HG02973 (cell line): ENCODE measurements around the gene FOXO1.

Experiments used
- ATAC-seq: cut with Tn5 transposase; IDR thresholded peaks from one replicate; pipeline ENCODE4 v1.9.1; 2021; ENCODE audit warnings: moderate library complexity; ENCODE audit not compliant: unreplicated experiment

Gene FOXO1

GRCh38 chr13:40666933-40667621, 636 bp upstream of the FOXO1 start:
- ATAC-seq = no peak

GRCh38 chr13:40665126-40666044, 1.1 kb downstream of the FOXO1 start:
- ATAC-seq = no peak

DNA sequence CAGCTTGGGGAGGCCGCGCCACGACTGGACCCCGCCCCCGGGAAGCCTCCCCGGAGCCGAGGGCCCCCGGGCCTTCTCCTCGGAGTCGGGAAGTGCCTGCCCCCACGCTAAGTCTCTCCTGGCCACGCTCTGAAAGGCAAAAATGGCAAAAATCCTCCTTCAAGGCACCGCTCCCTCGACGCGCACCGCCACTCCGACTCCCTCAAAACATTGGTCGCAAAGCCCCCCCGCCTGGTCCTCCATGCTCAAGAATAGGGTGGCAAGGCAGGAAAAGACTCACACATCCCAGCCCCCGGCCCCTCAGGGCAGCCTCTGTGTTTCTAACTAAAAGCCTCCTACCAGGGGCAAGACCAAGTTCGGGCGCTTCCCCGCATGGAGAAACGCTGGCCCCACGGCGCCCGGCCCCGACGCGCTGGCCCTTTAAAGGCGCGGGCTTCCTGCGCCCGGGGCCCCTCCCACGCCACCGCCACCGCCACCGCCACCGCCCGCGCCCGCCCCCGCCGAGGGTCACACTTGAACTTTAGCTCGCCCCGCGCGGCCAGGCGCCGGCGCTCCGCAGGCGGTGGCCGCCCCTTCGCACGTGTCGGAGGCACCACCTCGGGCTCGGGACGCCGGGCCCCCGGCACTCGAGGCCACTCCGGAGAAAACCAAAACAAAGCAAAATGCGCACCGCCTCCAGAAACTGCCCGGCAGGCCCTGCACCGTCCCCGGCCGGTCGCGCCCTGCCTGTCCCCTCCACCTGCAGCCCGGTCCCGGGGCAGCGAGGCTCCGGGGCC, 1.9 kb downstream of the FOXO1 start:
- ATAC-seq = no peak

GRCh38 chr13:40664100-40664349, 2.4 kb downstream of the FOXO1 start:
- ATAC-seq = peak; percentile 20

GRCh38 chr13:40662866-40663265, 3.6 kb downstream of the FOXO1 start:
- peak; percentile 36 for ATAC-seq

DNA sequence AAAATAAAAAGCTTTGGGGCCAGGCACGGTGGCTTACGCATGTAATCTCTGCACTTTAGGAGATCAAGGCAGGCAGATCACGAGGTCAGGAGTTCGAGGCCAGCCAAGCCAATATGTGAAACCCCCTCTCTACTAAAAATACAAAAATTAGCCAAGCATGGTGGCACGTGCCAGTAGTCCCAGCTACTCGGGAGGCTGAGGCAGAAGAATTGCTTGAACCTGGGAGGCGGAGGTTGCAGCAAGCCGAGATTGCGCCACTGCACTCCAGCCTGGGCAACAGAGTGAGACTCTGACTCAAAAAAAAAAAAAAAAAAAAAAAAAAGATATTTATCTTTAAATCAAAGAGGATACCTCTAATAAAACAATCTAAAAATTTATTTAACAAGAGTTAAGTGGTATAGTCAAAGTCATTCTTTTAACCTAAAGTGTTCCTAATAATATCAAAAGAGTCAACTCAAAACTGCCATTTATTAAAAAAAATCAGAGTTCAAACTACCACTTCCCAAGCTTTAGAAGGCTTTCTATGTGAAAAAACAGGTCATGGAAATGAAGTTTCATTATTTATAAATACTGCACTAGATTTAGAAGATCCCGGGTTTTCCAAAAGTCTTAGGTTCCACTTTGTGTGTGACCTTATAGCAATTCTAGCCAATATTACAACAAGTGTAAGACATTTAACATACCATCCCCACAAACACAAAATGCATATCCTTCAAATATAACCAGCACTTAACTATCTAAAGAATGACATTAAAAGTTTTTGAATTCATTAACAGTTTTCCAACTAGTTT, 4.4 kb downstream of the FOXO1 start:
- no peak for ATAC-seq

DNA sequence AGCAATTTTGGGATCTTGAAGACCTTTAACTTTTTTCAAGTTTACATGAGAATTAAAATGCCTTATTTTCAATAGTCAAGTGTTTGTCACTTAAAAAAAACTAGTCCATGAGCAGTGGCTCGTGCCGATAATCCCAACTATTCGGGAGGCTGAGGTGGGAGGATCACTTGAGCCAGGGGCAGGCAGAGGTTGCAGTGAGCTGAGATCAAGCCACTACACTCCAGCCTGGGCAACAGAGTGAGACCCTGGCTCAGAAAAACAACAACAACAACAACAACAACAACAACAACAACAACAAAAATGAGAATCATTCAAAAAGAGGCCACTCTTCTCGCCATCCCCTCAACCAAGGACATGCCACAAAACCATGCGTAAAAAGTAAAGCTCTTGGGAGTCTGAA, 5.7 kb downstream of the FOXO1 start:
- ATAC-seq = no peak

GRCh38 chr13:40660141-40660664, 6.2 kb downstream of the FOXO1 start:
- no peak for ATAC-seq

GRCh38 chr13:40657951-40658350, 8.5 kb downstream of the FOXO1 start:
- no peak for ATAC-seq

GRCh38 chr13:40657307-40657706, 9.1 kb downstream of the FOXO1 start:
- ATAC-seq = no peak

DNA sequence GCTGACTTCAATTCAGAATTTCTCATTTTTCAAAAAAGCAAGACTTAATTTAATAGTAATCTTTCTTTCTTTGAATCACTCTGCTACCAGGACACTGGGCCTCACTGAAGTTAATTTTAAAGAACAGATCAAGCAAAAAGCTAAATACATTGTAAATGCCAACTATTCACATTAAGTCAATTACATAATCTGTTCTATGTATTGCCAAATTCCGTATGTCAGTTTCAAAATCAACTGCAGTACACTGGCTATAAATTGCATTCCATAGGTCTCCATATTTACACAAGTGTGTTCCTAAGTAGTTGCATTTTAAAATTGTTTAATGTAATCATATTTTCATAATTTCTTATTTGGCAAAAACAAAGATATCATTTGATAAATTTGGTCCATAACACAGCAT, 10.1 kb downstream of the FOXO1 start:
- no peak for ATAC-seq

- no peak for ATAC-seq
These were observed 12.7 kb downstream of the FOXO1 start for GRCh38 chr13:40653527-40654318.

GRCh38 chr13:40652588-40652940, 13.9 kb downstream of the FOXO1 start:
- ATAC-seq = peak; percentile 36

GRCh38 chr13:40651866-40652587, 14.4 kb downstream of the FOXO1 start:
- peak; percentile 26 for ATAC-seq

DNA sequence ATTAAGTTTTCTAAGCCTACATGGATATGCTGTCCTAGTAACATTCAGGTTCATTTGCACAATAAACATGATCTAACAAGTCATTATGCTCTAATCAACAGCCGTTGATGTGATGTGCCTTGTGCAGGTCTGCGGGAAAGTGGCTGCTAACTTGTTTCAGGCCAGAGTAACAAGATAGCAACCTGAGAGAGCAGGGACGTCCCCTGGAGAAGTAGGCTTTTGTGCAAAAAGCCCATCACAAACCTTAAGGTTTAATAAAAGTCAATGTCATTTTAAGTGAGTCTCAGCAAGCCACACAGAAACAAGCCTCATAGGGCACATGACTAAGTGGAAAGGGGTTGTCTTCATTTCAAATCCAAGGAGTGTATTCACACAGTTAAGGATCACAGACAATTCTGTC, 17.6 kb downstream of the FOXO1 start:
- ATAC-seq = no peak

GRCh38 chr13:40648040-40648439, 18.4 kb downstream of the FOXO1 start:
- ATAC-seq = no peak

- ATAC-seq = no peak
These were observed 21.4 kb downstream of the FOXO1 start for GRCh38 chr13:40644838-40645604.

DNA sequence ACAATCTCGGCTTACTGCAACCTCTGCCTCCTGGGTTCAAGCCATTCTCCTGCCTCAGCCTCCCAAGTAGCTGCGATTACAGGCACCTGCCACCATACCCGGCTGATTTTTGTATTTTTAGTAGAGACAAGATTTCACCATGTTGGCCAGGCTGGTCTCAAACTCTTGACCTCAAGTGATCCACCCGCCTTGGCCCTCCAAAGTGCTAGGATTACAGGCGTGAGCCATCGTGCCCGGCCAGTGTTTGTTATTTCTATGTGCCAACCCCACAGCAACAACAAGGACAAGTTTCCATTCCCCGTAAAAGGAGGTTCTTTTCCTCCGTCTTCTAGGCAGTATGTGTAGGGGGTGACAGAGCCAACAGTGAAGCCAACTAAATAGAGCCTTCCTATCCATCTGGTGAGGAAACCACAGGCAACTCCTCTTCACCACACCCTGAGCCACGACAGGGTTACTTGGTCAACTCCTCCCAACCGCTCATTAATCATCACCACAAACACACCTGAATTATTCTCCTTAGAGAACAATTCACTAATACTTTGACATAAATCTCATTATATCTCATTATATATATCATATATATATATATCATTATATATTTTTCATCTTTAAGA, 25.5 kb downstream of the FOXO1 start:
- no peak for ATAC-seq
